ENCODE results near the gene PCNT.

The PCNT gene

GRCh38 chr21:46334351-46335140 lies 10.6 kb downstream of the PCNT start:
- no peak for DNase-seq

- no peak for DNase-seq
These were observed 12.6 kb downstream of the PCNT start for GRCh38 chr21:46336603-46337002.

GRCh38 chr21:46340998-46341397 lies 17.0 kb downstream of the PCNT start:
- DNase-seq = no peak

GRCh38 chr21:46344219-46344915 lies 20.4 kb downstream of the PCNT start:
- DNase-seq = no peak

GRCh38 chr21:46345861-46346260 lies 21.9 kb downstream of the PCNT start:
- no peak for DNase-seq

GRCh38 chr21:46346296-46347202 lies 22.6 kb downstream of the PCNT start:
- no peak for DNase-seq

- no peak for DNase-seq
These were observed 23.2 kb downstream of the PCNT start for GRCh38 chr21:46347203-46347550.

- peak; percentile 87 for DNase-seq
These were observed 23.9 kb downstream of the PCNT start for GRCh38 chr21:46347791-46348381.

GRCh38 chr21:46349134-46349760 lies 25.3 kb downstream of the PCNT start:
- DNase-seq = no peak

- DNase-seq = no peak
These were observed 26.6 kb downstream of the PCNT start for GRCh38 chr21:46350571-46350970.

- DNase-seq = no peak
These were observed 27.0 kb downstream of the PCNT start for GRCh38 chr21:46350981-46351380.

GRCh38 chr21:46351476-46352163 lies 27.7 kb downstream of the PCNT start:
- DNase-seq = no peak

- no peak for DNase-seq
These were observed 28.2 kb downstream of the PCNT start for GRCh38 chr21:46352164-46352515.

GRCh38 chr21:46352913-46353312 lies 29.0 kb downstream of the PCNT start:
- DNase-seq = no peak

- no peak for DNase-seq
These were observed 30.1 kb downstream of the PCNT start for GRCh38 chr21:46354046-46354445.

- no peak for DNase-seq
These were observed 30.6 kb downstream of the PCNT start for GRCh38 chr21:46354518-46354917.

GRCh38 chr21:46355161-46356004 lies 31.4 kb downstream of the PCNT start:
- no peak for DNase-seq

GRCh38 chr21:46356005-46356338 lies 32.0 kb downstream of the PCNT start:
- DNase-seq = no peak

- no peak for DNase-seq
These were observed 32.8 kb downstream of the PCNT start for GRCh38 chr21:46356494-46357334.

GRCh38 chr21:46357335-46357604 lies 33.3 kb downstream of the PCNT start:
- no peak for DNase-seq

Measured in NCI-H226 (cell line).